A673 (cell line): ENCODE results near the gene OGFOD1. TPM values are rescaled to one million over a fixed set of nuclear protein-coding genes. Genes with fewer than 3 reads are reported as not detected.

Experiments
- BruUV-seq: library from RNA; stranded (reverse); fragments of 400-500 nt; replicated peaks from 2 replicates; lab custom pipeline; 2021; lab: Mats Ljungman, UMichigan
- CTCF ChIA-PET: fragments of 300-600 bp; sonication (Branson Sonifier 250); formaldehyde crosslinking; loops from one replicate; lab custom pipeline; 2022; ENCODE audit warnings: antibody characterized with exemption; lab: Charles Lee
- POLR2A ChIA-PET: fragments of 300-600 bp; sonication (Branson Sonifier 250); formaldehyde crosslinking; loops from one replicate; lab custom pipeline; 2022; ENCODE audit warnings: antibody characterized with exemption; ENCODE audit not compliant: low non-redundant PET; lab: Charles Lee
- DNase-seq: peaks from one replicate; pipeline ENCODE4 v3.0.0-alpha.2; 2015; ENCODE audit warnings: low spot score
- H3K27ac ChIP-seq: fragments of 200-600 bp; sonication (generic); 2 replicates; pipeline ENCODE4 v1.5.1; 2016; ENCODE audit warnings: mixed run types, low read depth, mild to moderate bottlenecking, mixed read lengths, antibody characterized with exemption, low read length; ENCODE audit not compliant: poor library complexity, severe bottlenecking
- H3K27me3 ChIP-seq: fragments of 200-600 bp; sonication (generic); replicated peaks from 2 replicates; pipeline ENCODE4 v1.6.1; 2017; ENCODE audit warnings: mixed run types, low read depth, mild to moderate bottlenecking, mixed read lengths, antibody characterized with exemption, low read length; ENCODE audit not compliant: insufficient read depth, poor library complexity
- H3K36me3 ChIP-seq: fragments of 200-600 bp; sonication (generic); 2 replicates; pipeline ENCODE4 v1.6.1; 2016; ENCODE audit warnings: mixed run types, mild to moderate bottlenecking, mixed read lengths, antibody characterized with exemption, low read length; ENCODE audit not compliant: insufficient read depth, poor library complexity, severe bottlenecking
- H3K4me1 ChIP-seq: fragments of 200-600 bp; sonication (generic); 2 replicates; pipeline ENCODE4 v1.6.1; 2017; ENCODE audit warnings: mixed run types, mild to moderate bottlenecking, mixed read lengths, antibody characterized with exemption, low read length; ENCODE audit not compliant: insufficient read depth, poor library complexity, severe bottlenecking
- H3K4me3 ChIP-seq: fragments of 200-600 bp; sonication (generic); 2 replicates; pipeline ENCODE4 v1.5.1; 2016; ENCODE audit warnings: low read depth, mixed run types, mild to moderate bottlenecking, mixed read lengths, low read length; ENCODE audit not compliant: poor library complexity, severe bottlenecking
- H3K9me3 ChIP-seq: fragments of 200-600 bp; sonication (generic); 2 replicates; pipeline ENCODE4 v1.6.1; 2016; ENCODE audit warnings: mixed run types, low read depth, mild to moderate bottlenecking, mixed read lengths, antibody characterized with exemption, low read length; ENCODE audit not compliant: poor library complexity, severe bottlenecking
- EZH2 ChIP-seq: fragments of 200-600 bp; sonication (generic); IDR thresholded peaks from 2 replicates; pipeline ENCODE4 v1.6.1; 2017; ENCODE audit warnings: borderline replicate concordance, low read depth, mild to moderate bottlenecking, mixed read lengths, antibody characterized with exemption, low read length; ENCODE audit not compliant: poor library complexity, severe bottlenecking
- intact Hi-C: fragments of 100-400 bp; cut with micrococcal nuclease; formaldehyde crosslinking; loops from one replicate; pipeline ENCODE4 v1.10.0; 2022; ENCODE audit not compliant: unreplicated experiment
- total RNA-seq: library from RNA; stranded (reverse); gene quantifications from 2 replicates; pipeline ENCODE4 v1.2.3, GENCODE V29; 2021
- TF ChIP-seq, protein P1 (sequence below): fragments of 300-800, 200-600 bp; sonication (generic); conservative IDR thresholded peaks from 2 replicates; pipeline ENCODE4 v1.5.1; 2017; ENCODE audit warnings: low read depth, mild to moderate bottlenecking, antibody characterized with exemption, low read length, moderate library complexity, mixed read lengths

Gene OGFOD1
- total RNA-seq, 1 experiment from 2014 or later: 78.1 TPM

DNA sequence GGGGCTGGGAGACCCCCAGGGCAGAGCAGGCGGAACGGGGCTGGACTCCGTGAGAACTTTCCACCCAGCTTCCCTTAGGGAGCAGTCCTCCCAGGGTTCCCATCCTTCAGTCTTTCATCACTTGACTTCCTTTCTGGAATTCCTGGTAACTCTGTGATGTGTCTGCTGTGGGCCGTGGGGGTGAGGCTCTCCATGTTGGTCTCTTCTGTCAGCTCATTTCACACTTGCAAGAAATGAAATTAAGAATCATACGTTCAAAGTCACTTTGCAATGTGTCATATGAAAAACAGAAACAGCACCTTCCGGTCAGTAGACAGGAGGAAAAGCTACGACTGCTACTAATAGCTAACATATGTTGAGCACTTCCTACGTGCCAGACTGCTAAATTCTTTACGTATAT, 73.9 kb downstream of the OGFOD1 start:
- Histone ChIP-seq H3K4me1 (peaks cover 3% of the 10 kb centered on the region), H3K27ac (no peak overlapping the region), H3K27me3 (no peaks in the 10 kb centered on the region), H3K36me3 (no peaks in the 10 kb centered on the region), H3K9me3 (no peaks in the 10 kb centered on the region), H3K4me3 (no peak overlapping the region)
- intact Hi-C loops: no loop called here
- ChIA-PET POLR2A (no interaction called here), CTCF (no interaction called here)
- DNase-seq: no peak
- BruUV-seq: no TSS peak
- TF ChIP-seq EZH2: no peak
- TF ChIP-seq, protein P1, sequence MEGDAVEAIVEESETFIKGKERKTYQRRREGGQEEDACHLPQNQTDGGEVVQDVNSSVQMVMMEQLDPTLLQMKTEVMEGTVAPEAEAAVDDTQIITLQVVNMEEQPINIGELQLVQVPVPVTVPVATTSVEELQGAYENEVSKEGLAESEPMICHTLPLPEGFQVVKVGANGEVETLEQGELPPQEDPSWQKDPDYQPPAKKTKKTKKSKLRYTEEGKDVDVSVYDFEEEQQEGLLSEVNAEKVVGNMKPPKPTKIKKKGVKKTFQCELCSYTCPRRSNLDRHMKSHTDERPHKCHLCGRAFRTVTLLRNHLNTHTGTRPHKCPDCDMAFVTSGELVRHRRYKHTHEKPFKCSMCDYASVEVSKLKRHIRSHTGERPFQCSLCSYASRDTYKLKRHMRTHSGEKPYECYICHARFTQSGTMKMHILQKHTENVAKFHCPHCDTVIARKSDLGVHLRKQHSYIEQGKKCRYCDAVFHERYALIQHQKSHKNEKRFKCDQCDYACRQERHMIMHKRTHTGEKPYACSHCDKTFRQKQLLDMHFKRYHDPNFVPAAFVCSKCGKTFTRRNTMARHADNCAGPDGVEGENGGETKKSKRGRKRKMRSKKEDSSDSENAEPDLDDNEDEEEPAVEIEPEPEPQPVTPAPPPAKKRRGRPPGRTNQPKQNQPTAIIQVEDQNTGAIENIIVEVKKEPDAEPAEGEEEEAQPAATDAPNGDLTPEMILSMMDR: no peak

Other genes starting within 250 kb of the OGFOD1 start
- gene AMFR, start 26.0 kb upstream of the OGFOD1 start, total RNA-seq: 48.1 and 51.3 TPM in 2 replicates
- 220 and 231 TPM in 2 replicates for gene NUDT21, start 222 bp upstream of the OGFOD1 start, total RNA-seq
- gene BBS2, start 68.5 kb downstream of the OGFOD1 start, total RNA-seq: 19.4 and 22.1 TPM in 2 replicates
- gene MT4, start 113.5 kb downstream of the OGFOD1 start, total RNA-seq: not detected in 2 replicates
- not detected in 2 replicates for gene MT3, start 138.0 kb downstream of the OGFOD1 start, total RNA-seq
- gene MT2A, start 157.0 kb downstream of the OGFOD1 start, total RNA-seq: 81.8 and 218 TPM in 2 replicates
- gene MT1E, start 174.2 kb downstream of the OGFOD1 start, total RNA-seq: 21.6 and 50.6 TPM in 2 replicates
- gene MT1M, start 181.1 kb downstream of the OGFOD1 start, total RNA-seq: 0.49 TPM in 1 of 2 replicates, not detected in the other
- not detected in 2 replicates for gene MT1A, start 187.1 kb downstream of the OGFOD1 start, total RNA-seq
- not detected in 2 replicates for gene MT1B, start 200.3 kb downstream of the OGFOD1 start, total RNA-seq
- 7.7 and 26.9 TPM in 2 replicates for gene MT1F, start 206.4 kb downstream of the OGFOD1 start, total RNA-seq
- 10.8 and 48.8 TPM in 2 replicates for gene MT1G, start 216.5 kb downstream of the OGFOD1 start, total RNA-seq
- 2.4 TPM in 1 of 2 replicates, not detected in the other for gene MT1H, start 218.3 kb downstream of the OGFOD1 start, total RNA-seq
- 30.0 and 74.3 TPM in 2 replicates for gene MT1X, start 230.9 kb downstream of the OGFOD1 start, total RNA-seq